Lung (tissue), 12 donors: ENCODE measurements around the gene PIK3C3. TPM values are rescaled to one million over a fixed set of nuclear protein-coding genes. Genes with fewer than 3 reads are reported as not detected.

Experiments used
- ATAC-seq: fragments of 200-7000 bp; cut with Tn5 transposase; one replicate; pipeline ENCODE4 v1.9.1; 2020; ENCODE audit warnings: moderate number of reproducible peaks; ENCODE audit not compliant: insufficient read depth, low FRiP score
- DNase-seq, 3 donors: peaks; one replicate each; pipeline ENCODE4 v3.0.0-alpha.2; 2013 to 2017
- H3K27ac ChIP-seq, 2 donors: one replicate each; pipeline ENCODE4 v1.5.1; 2013; ENCODE audit warnings: mild to moderate bottlenecking in 2 of 2, moderate library complexity in 2 of 2, control low read depth in 1 of 2, inconsistent platforms in 1 of 2, low read depth in 1 of 2, low read length in 1 of 2
- H3K27me3 ChIP-seq, 3 donors: one replicate each; pipeline ENCODE4 v1.5.1; 2013; ENCODE audit warnings: low read length in 2 of 3; ENCODE audit not compliant: control insufficient read depth in 3 of 3, insufficient read depth in 3 of 3
- H3K36me3 ChIP-seq, 4 donors: one replicate each; pipeline ENCODE4 v1.5.1; 2013; ENCODE audit warnings: low read length in 4 of 4, mild to moderate bottlenecking in 1 of 4, moderate library complexity in 1 of 4; ENCODE audit not compliant: control insufficient read depth in 4 of 4, insufficient read depth in 4 of 4
- H3K4me1 ChIP-seq, 5 donors: one replicate each; pipeline ENCODE4 v1.5.1; 2013; ENCODE audit warnings: low read length in 5 of 5, mild to moderate bottlenecking in 2 of 5, moderate library complexity in 1 of 5; ENCODE audit not compliant: control insufficient read depth in 5 of 5, insufficient read depth in 5 of 5
- H3K4me3 ChIP-seq: one replicate; pipeline ENCODE4 v1.5.1; 2013; ENCODE audit warnings: mild to moderate bottlenecking, control low read depth, moderate library complexity
- H3K9ac ChIP-seq, 2 donors: one replicate each; pipeline ENCODE4 v1.5.1; 2013; ENCODE audit warnings: low read length in 2 of 2, control low read depth in 1 of 2; ENCODE audit not compliant: insufficient read depth in 1 of 2
- H3K9me3 ChIP-seq, 4 donors: one replicate each; pipeline ENCODE4 v1.5.1; 2013; ENCODE audit warnings: low read length in 3 of 4, mild to moderate bottlenecking in 1 of 4, moderate library complexity in 1 of 4; ENCODE audit not compliant: control insufficient read depth in 4 of 4, insufficient read depth in 3 of 4
- CTCF ChIP-seq: IDR thresholded peaks from 2 replicates; pipeline ENCODE4 v1.5.1; 2012; ENCODE audit warnings: mild to moderate bottlenecking; ENCODE audit errors: control extremely low read depth, extremely low read depth
- WGBS, 2 donors: extraction: QIAGEN DNeasy Blood & Tissue Kit; methylation state at CpG; one replicate each; pipeline ENCODE4 v1.1.7; 2013; 5-methylcytosine and 5-hydroxymethylcytosine counted together
- polyA plus RNA-seq, 2 donors: library from polyadenylated mRNA; stranded (reverse); fragments of 200-250 nt; gene quantifications; one replicate each; pipeline ENCODE4 v1.2.1, GENCODE V29; 2013
- total RNA-seq, 2 donors: library from RNA; depleted of rRNA in 1 of 2; stranded (reverse); fragments of >200 nt in 1 of 2; gene quantifications; one replicate each; pipeline ENCODE4 v1.2.1, GENCODE V29; 2014 to 2021
- donor health status: control.
- donor health status: control.
- donor health status: Bipolar disorder and iron deficiency.
- donor health status: healthy.
- donor health status: DM: yes; HTN: yes; CAD: no.

PIK3C3 gene
- total and polyA plus RNA-seq, 4 donors: 18.9 to 64.2 (median 36.1) TPM

GRCh38 chr18:41936471-41937134 lies 18.4 kb upstream of the PIK3C3 start:
- DNase-seq: no peak
- Histone ChIP-seq H3K27ac (no peak overlapping the region), H3K4me3 (no peak overlapping the region), H3K9ac (no peak overlapping the region), H3K4me1 (peaks cover 0 to 5% (median 0%) of the 10 kb centered on the region in 5 donors), H3K9me3 (no peaks in the 10 kb centered on the region), H3K36me3 (no peaks in the 10 kb centered on the region), H3K27me3 (peaks cover 0 to 3% (median 0%) of the 10 kb centered on the region in 3 donors)
- no peak for ATAC-seq
- WGBS, 2 donors: 6 to 19% methylated on average over 2 of the region's 2 CpGs
- no peak for TF ChIP-seq CTCF

GRCh38 chr18:41938445-41938844 lies 16.6 kb upstream of the PIK3C3 start:
- Histone ChIP-seq H3K4me1 (peaks cover 0 to 5% (median 0%) of the 10 kb centered on the region in 5 donors), H3K27me3 (peaks cover 0 to 3% (median 0%) of the 10 kb centered on the region in 3 donors), H3K36me3 (no peaks in the 10 kb centered on the region), H3K27ac (no peak overlapping the region), H3K4me3 (no peak overlapping the region), H3K9me3 (no peaks in the 10 kb centered on the region), H3K9ac (no peak overlapping the region)
- DNase-seq (no peak), ATAC-seq (no peak)
- no peak for TF ChIP-seq CTCF
- WGBS, 2 donors: 89 to 92% methylated on average over 2 of the region's 2 CpGs

DNA sequence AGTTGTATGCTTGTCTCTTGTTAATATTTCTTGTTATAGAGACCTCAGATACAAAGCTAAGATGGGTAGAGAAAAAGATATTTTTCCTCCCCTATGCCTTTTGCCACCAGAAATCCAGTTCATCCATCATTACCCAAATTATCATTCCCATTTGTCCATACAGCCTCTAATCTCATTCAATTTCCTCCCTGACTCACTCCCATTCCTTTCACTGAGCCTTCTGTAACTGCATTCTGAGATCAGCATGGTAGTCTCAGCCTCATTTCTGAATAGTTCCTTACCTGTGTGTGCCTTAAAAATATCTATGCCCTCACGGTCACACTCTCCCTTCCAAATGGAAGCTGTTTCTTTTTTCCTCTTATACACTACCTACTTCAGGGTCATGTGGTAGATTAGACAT lies 15.7 kb upstream of the PIK3C3 start:
- DNase-seq (no peak), ATAC-seq (no peak)
- 83 to 88% methylated on average over 1 of the region's 1 CpG for WGBS, 2 donors
- Histone ChIP-seq H3K9ac (no peak overlapping the region), H3K36me3 (no peaks in the 10 kb centered on the region), H3K27ac (no peak overlapping the region), H3K4me1 (peaks cover 0 to 5% (median 0%) of the 10 kb centered on the region in 5 donors), H3K9me3 (no peaks in the 10 kb centered on the region), H3K4me3 (no peak overlapping the region), H3K27me3 (peaks cover 0 to 3% (median 0%) of the 10 kb centered on the region in 3 donors)
- TF ChIP-seq CTCF: no peak
